Measurements from ENCODE around the gene SOSTDC1. TPM values are rescaled to one million over a fixed set of nuclear protein-coding genes. Genes with fewer than 3 reads are reported as not detected.

Gene SOSTDC1
- total and polyA plus RNA-seq, 12 donors = 0.11 to 1.2 (median 0.19) TPM; not detected in 4

DNA sequence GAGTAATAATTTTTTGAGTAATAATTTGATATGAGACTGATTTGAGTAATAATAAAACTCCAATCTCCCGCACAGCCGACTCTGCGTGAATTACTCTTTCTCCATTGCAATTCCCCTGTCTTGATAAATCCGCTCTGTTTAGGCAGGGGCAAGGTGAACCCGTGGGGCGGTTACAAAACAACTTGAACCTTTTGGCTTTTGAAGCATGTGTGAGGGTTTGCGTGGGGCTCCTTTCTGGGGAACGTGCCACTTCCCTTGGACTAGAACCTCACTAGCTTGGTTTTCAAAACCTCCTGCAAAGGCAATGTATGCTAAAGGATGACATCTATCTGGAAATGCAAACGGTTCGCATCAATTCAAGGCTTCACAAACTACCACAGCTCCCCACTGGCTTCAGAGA is 45.7 kb downstream of the SOSTDC1 start:
- peaks cover 9 to 17% of the 10 kb centered on the region in 2 donors for H3K4me1 ChIP-seq (replicated peaks in 1 of 2)
- H3K4me3 ChIP-seq = no peak overlapping the region
- H3K36me3 ChIP-seq (replicated peaks in 1 of 2) = no peaks in the 10 kb centered on the region
- intact Hi-C loops (cut with DNase I) = no loop called here
- H3K27me3 ChIP-seq = no peaks in the 10 kb centered on the region
- H3K27ac ChIP-seq = peak overlapping the region in 2 of 5 donors; percentile 98
- no peak for DNase-seq
- no peaks in the 10 kb centered on the region for H3K9me3 ChIP-seq (replicated peaks in 1 of 3)
- TF ChIP-seq, protein P1, sequence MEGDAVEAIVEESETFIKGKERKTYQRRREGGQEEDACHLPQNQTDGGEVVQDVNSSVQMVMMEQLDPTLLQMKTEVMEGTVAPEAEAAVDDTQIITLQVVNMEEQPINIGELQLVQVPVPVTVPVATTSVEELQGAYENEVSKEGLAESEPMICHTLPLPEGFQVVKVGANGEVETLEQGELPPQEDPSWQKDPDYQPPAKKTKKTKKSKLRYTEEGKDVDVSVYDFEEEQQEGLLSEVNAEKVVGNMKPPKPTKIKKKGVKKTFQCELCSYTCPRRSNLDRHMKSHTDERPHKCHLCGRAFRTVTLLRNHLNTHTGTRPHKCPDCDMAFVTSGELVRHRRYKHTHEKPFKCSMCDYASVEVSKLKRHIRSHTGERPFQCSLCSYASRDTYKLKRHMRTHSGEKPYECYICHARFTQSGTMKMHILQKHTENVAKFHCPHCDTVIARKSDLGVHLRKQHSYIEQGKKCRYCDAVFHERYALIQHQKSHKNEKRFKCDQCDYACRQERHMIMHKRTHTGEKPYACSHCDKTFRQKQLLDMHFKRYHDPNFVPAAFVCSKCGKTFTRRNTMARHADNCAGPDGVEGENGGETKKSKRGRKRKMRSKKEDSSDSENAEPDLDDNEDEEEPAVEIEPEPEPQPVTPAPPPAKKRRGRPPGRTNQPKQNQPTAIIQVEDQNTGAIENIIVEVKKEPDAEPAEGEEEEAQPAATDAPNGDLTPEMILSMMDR (IDR thresholded peaks at IDR 0.05) = no peak
- TF ChIP-seq POLR2A (IDR thresholded peaks at IDR 0.05) = no peak
- 73 to 87% (median 78%) methylated on average over 8 to 10 of the region's 10 CpGs for WGBS, 4 donors

- WGBS, 4 donors = 95 to 100% (median 99%) methylated on average over 1 of the region's 1 CpG
- H3K36me3 ChIP-seq (replicated peaks in 1 of 2) = no peaks in the 10 kb centered on the region
- intact Hi-C loops (cut with DNase I) = no loop called here
- DNase-seq = no peak
- no peak overlapping the region for H3K4me3 ChIP-seq
- H3K4me1 ChIP-seq (replicated peaks in 1 of 2) = peaks cover 9 to 17% of the 10 kb centered on the region in 2 donors
- no peaks in the 10 kb centered on the region for H3K9me3 ChIP-seq (replicated peaks in 1 of 3)
- H3K27me3 ChIP-seq = no peaks in the 10 kb centered on the region
- TF ChIP-seq POLR2A (IDR thresholded peaks at IDR 0.05) = no peak
- TF ChIP-seq, protein P1 (IDR thresholded peaks at IDR 0.05) = no peak
- no peak overlapping the region for H3K27ac ChIP-seq
Observed at GRCh38 chr7:16419126-16419525, 46.4 kb downstream of the SOSTDC1 start.

GRCh38 chr7:16417906-16418305 is 47.6 kb downstream of the SOSTDC1 start:
- Histone ChIP-seq H3K27me3 (no peaks in the 10 kb centered on the region), H3K27ac (no peak overlapping the region), H3K4me3 (no peak overlapping the region), H3K4me1 (replicated peaks in 1 of 2) (peaks cover 9 to 17% of the 10 kb centered on the region in 2 donors), H3K36me3 (replicated peaks in 1 of 2) (no peaks in the 10 kb centered on the region), H3K9me3 (replicated peaks in 1 of 3) (no peaks in the 10 kb centered on the region)
- peak in 1 of 7 donors; percentile 51 for DNase-seq
- WGBS, 4 donors = 40 to 53% (median 49%) methylated on average over 1 of the region's 1 CpG
- no peak for TF ChIP-seq POLR2A (IDR thresholded peaks at IDR 0.05)
- TF ChIP-seq, protein P1 (IDR thresholded peaks at IDR 0.05) = no peak
- intact Hi-C loops (cut with DNase I) = no loop called here

- Histone ChIP-seq H3K27ac (no peak overlapping the region), H3K36me3 (replicated peaks in 1 of 2) (no peaks in the 10 kb centered on the region), H3K4me3 (no peak overlapping the region), H3K4me1 (replicated peaks in 1 of 2) (peaks cover 1 to 6% of the 10 kb centered on the region in 2 donors), H3K27me3 (no peaks in the 10 kb centered on the region), H3K9me3 (replicated peaks in 1 of 3) (no peaks in the 10 kb centered on the region)
- WGBS, 4 donors = 79 to 82% (median 79%) methylated on average over 7 of the region's 7 CpGs
- intact Hi-C loops (cut with DNase I) = no loop called here
- DNase-seq = no peak
- no peak for TF ChIP-seq POLR2A (IDR thresholded peaks at IDR 0.05)
- TF ChIP-seq, protein P1 (IDR thresholded peaks at IDR 0.05) = no peak
Observed at GRCh38 chr7:16416289-16417282, 49.0 kb downstream of the SOSTDC1 start.
